Esophagus muscularis mucosa (tissue), 3 donors: ENCODE data around the gene CFB.
A peak's percentile ranks its signal among the peaks of the same experiment; 100 is the strongest.

Source experiments
- EP300 ChIP-seq: sonication (generic); formaldehyde crosslinking; IDR thresholded peaks from one replicate; pipeline ENCODE4 v1.6.1; 2017; ENCODE audit warnings: antibody characterized with exemption
- POLR2A ChIP-seq: fragments of 450-650 bp; IDR thresholded peaks from one replicate; pipeline ENCODE4 v1.6.1; 2017; ENCODE audit warnings: antibody characterized with exemption, moderate library complexity, mild to moderate bottlenecking, low read depth
- POLR2AphosphoS5 ChIP-seq, 2 donors: sonication (generic); formaldehyde crosslinking; IDR thresholded peaks; one replicate each; pipeline ENCODE4 v1.6.1; 2017; ENCODE audit warnings: antibody characterized with exemption in 2 of 2

GRCh38 chr6:31898383-31899011 is 47.4 kb upstream of the CFB start:
- TF ChIP-seq POLR2A (no peak), POLR2AphosphoS5 (IDR thresholded peaks at IDR 0.05) (peak; percentile 44 to 50), EP300 (no peak)
